ENCODE measurements around the gene ABCG2. TPM values are rescaled to one million over a fixed set of nuclear protein-coding genes. Genes with fewer than 3 reads are reported as not detected.

ABCG2 gene
- total RNA-seq = under 0.01 and 0.96 TPM in 2 replicates

DNA sequence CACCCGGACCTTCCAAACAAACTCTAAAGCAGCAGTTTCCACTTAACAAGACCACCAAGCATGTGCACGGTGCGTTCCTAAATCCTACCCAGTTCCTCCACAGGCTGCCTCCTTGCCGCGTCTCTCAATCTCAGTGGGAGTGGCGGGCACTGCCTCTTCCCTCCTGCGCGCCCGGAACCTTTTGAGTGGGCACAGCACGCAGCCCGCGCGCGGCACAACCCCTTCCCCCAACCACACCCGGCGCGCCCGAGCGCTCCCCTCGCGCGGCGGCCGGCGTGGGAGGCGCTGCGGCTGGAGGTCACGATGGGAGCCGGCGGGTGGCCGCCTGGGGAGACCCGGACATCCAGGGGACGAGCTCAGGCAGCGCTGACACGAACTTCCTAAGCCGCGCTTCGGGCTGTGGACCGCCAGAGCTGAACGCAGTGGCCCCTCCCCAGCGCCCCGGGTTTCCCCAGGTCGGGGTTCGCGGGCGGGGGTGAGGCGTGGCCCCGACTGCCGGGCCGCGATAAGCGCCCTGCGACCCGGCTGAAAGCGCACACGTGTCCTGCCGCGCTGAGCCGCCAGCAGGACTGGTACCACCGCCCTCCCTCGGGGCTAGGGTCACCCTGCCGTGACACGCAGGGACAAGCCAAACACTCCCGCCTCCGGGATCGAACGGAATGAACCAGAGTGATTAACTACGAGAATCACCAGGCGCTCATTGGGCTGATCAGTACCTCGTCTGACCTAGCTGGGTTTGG is at the start of gene ABCG2:
Gene ABCG2 (minus strand): TSS at position 151 of the 740 bp plus-strand sequence. CDS start 18,644 bp downstream, outside the sequence.

Other genes starting within 250 kb of the ABCG2 start
- 2.3 and 139 TPM in 2 replicates for gene SPP1, start 182.9 kb downstream of the ABCG2 start, total RNA-seq
- gene PKD2, start 151.0 kb downstream of the ABCG2 start, total RNA-seq = 9.6 and 17.4 TPM in 2 replicates
- 5.1 and 10.4 TPM in 2 replicates for gene PPM1K, start 125.9 kb upstream of the ABCG2 start, total RNA-seq
- 0.43 and 13.0 TPM in 2 replicates for gene HERC6, start 220.2 kb upstream of the ABCG2 start, total RNA-seq

Measured in tracheal epithelial cell (primary cell).